IPS-15b (cell line): ENCODE results near the gene P2RX6.

Experiments used
- H3K27me3 ChIP-seq: one replicate; pipeline ENCODE4 v1.6.1; 2013; ENCODE audit warnings: low read length; ENCODE audit not compliant: control insufficient read depth, insufficient read depth
- H3K36me3 ChIP-seq: one replicate; pipeline ENCODE4 v1.6.1; 2013; ENCODE audit warnings: low read length; ENCODE audit not compliant: control insufficient read depth, insufficient read depth
- H3K4me1 ChIP-seq: one replicate; pipeline ENCODE4 v1.6.1; 2013; ENCODE audit warnings: mild to moderate bottlenecking, low read length; ENCODE audit not compliant: control insufficient read depth, insufficient read depth
- H3K4me3 ChIP-seq: one replicate; pipeline ENCODE4 v1.5.1; 2013; ENCODE audit warnings: low read depth, low read length
- H3K9ac ChIP-seq: one replicate; pipeline ENCODE4 v1.6.1; 2013; ENCODE audit warnings: low read depth, mild to moderate bottlenecking, low read length
- H3K9me3 ChIP-seq: one replicate; pipeline ENCODE4 v1.6.1; 2013; ENCODE audit warnings: mild to moderate bottlenecking, low read length; ENCODE audit not compliant: control insufficient read depth, insufficient read depth

P2RX6 gene

DNA sequence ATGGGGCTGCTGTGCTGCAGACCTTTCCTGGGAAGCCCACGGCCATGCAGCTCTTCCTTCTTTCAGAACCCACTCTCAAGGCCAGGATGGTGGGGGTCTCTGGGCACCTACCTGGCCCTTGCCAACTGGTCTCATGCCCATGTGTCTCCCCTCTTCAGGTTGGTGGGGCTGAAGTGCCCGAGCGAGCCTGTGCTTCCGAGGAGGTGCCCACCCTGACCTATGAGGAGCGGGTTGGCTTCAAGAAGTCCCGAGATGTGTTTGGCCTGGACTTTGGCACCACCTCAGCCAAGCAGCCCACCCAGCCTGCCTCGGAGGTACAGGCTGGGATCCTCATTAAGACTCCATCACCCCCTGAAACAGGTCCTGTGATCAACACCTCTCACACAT is 22.9 kb upstream of the P2RX6 start:
- Histone ChIP-seq H3K36me3 (peaks cover 19% of the 10 kb centered on the region), H3K9me3 (no peaks in the 10 kb centered on the region), H3K9ac (no peak overlapping the region), H3K4me3 (no peak overlapping the region), H3K27me3 (no peaks in the 10 kb centered on the region), H3K4me1 (no peaks in the 10 kb centered on the region)

DNA sequence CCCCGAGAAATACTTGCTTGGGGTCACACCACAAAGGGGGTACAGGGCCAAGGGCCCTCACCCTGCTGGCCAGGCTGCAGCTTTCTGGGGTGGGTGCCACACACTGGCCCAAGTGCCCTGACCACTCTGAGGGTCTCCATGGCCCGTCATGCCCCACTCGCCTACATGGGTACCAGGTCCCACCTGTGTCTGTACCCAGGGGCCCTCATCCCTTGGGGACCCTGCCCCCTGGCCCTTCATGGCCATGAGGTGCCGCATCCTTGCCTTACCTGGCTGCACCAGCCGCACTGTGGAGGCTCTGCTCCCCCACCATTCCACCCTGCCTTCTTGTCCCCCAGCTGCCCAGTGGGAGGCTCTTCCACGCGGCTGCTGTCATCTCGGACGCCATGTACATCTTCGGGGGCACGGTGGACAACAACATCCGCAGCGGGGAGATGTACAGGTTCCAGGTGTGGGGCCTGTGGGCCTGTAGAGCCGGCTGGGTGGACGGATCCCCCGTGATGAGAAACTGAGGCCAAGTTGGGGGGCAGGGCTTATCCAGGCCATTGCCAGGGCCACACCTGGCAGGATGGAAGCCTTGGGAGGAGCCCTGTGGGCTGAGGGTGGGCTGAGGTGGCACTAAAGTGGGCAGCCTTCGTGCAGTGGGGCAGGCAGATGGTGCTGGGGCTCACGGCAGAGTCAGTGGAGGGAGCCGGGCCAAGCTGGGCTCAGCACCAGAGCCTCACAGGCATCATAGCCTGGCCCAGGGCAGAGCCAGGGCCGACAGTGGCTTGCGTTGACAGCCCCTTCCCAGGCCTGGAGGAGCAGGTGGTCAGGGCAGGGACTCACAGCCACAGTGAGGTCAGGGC is 22.3 kb upstream of the P2RX6 start:
- Histone ChIP-seq H3K9me3 (no peaks in the 10 kb centered on the region), H3K36me3 (peaks cover 20% of the 10 kb centered on the region), H3K4me1 (no peaks in the 10 kb centered on the region), H3K4me3 (no peak overlapping the region), H3K27me3 (no peaks in the 10 kb centered on the region), H3K9ac (no peak overlapping the region)

DNA sequence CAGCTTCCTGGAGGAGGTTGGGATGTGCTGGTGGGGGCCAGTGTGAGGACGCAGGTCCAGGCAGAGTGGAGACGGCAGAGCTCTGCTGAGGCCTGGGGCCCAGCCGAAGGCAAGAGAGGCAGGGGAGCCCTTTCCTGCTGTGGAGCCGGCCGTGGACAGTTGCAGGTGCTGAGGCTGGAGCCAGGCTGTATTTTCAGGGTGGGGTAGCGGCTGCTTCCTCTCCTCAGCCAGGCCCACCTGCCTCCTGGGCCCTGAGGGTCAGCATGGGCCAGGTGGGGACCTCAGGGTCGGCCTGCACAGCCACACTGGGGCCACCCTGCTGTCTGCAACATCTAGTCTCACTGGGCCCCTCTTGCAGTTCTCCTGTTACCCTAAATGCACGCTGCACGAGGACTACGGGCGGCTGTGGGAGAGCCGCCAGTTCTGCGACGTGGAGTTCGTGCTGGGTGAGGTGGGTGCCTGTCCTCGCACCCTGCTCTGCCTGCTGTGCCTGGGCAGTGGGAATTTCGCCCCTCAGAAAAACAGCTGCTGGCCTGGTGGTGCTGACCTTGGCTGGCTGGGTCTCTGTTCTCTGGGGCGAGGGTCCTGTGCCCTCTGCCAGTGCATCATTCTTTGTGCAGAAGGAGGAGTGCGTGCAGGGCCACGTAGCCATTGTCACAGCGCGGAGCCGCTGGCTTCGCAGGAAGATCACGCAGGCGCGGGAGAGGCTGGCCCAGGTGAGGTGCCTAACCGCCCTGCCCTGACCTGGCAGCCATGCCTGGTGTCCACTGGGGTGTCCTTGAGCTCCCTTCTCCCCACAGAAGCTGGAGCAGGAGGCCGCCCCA is 21.4 kb upstream of the P2RX6 start:
- Histone ChIP-seq H3K9ac (no peak overlapping the region), H3K4me1 (no peaks in the 10 kb centered on the region), H3K4me3 (no peak overlapping the region), H3K9me3 (no peaks in the 10 kb centered on the region), H3K36me3 (peaks cover 23% of the 10 kb centered on the region), H3K27me3 (no peaks in the 10 kb centered on the region)

DNA sequence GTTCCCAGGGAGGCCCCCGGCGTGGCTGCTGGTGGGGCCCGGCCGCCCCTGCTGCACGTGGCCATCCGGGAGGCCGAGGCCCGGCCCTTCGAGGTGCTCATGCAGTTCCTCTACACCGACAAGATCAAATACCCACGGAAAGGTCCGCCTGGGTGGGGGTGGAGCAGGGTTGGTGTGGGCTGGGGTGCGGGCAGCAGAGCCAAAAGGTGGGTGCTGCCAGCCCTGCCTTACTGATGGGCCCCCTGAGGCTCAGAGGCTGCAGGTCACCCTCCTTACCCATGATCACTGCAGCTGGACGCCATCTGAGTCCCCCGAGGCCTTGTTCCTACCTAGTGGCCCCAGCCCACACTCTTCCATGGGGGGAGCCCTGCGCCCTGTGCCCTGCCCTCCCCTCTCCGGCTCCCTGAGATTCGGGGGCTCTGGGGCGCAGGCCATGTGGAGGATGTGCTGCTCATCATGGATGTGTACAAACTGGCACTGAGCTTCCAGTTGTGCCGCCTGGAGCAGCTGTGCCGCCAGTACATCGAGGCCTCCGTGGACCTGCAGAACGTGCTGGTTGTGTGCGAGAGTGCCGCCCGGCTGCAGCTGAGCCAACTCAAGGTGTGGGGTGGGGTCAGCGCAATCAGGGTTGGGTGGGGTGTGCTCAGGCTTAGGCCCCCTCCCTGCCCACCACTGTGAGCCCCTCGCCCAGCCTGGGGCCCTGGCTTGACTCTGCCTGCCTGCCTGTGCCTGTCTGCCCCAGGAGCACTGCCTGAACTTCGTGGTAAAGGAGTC is 20.6 kb upstream of the P2RX6 start:
- Histone ChIP-seq H3K27me3 (no peaks in the 10 kb centered on the region), H3K9ac (no peak overlapping the region), H3K36me3 (peaks cover 23% of the 10 kb centered on the region), H3K9me3 (no peaks in the 10 kb centered on the region), H3K4me1 (no peaks in the 10 kb centered on the region), H3K4me3 (no peak overlapping the region)

- Histone ChIP-seq H3K36me3 (peaks cover 27% of the 10 kb centered on the region), H3K27me3 (no peaks in the 10 kb centered on the region), H3K4me1 (no peaks in the 10 kb centered on the region), H3K4me3 (no peak overlapping the region), H3K9ac (no peak overlapping the region), H3K9me3 (no peaks in the 10 kb centered on the region)
Measured at GRCh38 chr22:20994902-20995241, 20.1 kb upstream of the P2RX6 start.

DNA sequence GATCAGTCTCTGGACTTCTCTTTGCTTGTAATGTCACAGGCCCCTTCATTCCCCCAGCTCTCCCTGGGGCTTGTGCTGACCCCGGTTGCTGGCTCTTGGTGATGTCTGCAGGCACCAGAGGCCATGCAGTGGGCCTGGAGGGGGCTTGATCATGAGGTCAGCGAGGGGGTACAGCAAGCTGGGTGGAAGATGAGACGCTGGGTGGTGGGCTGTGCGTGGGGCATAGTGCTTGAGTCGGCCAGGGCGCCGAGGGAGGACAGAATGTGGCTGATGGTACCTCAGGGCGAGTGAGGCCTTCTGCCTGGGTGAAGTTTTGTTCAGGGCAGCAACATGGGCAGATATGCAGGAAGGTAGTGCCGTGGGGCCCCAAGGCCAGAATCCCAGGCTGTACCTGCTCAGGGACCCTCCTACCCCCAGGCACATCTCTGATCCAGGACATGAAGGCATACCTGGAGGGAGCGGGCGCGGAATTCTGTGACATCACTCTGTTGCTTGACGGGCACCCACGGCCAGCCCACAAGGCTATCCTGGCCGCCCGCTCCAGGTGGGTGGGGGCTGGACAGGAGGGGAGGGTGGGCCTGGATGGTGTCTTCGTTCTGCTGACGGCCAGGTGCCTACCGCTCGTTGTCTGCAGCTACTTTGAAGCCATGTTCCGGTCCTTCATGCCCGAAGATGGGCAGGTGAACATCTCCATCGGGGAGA is 19.5 kb upstream of the P2RX6 start:
- Histone ChIP-seq H3K4me3 (no peak overlapping the region), H3K36me3 (peaks cover 32% of the 10 kb centered on the region), H3K9me3 (no peaks in the 10 kb centered on the region), H3K4me1 (no peaks in the 10 kb centered on the region), H3K9ac (no peak overlapping the region), H3K27me3 (no peaks in the 10 kb centered on the region)

DNA sequence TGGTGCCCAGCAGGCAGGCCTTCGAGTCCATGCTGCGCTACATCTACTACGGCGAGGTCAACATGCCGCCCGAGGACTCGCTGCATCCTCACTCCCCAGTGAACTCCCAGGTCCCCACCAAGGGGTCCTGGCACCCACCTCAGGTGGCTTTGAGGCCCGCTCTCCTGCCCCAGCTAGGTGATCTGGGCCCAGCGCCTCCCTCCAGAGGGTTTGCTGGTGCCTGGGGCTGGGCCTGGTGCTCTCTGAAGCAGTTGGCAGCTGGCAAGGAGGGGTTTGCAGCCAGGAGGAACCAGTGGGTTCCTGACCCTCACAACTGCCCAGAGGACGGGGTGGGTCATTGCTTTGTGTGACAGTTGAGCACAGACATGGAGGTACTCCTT is 18.9 kb upstream of the P2RX6 start:
- Histone ChIP-seq H3K36me3 (peaks cover 32% of the 10 kb centered on the region), H3K9ac (no peak overlapping the region), H3K27me3 (no peaks in the 10 kb centered on the region), H3K4me1 (peaks cover 2% of the 10 kb centered on the region), H3K9me3 (no peaks in the 10 kb centered on the region), H3K4me3 (no peak overlapping the region)

DNA sequence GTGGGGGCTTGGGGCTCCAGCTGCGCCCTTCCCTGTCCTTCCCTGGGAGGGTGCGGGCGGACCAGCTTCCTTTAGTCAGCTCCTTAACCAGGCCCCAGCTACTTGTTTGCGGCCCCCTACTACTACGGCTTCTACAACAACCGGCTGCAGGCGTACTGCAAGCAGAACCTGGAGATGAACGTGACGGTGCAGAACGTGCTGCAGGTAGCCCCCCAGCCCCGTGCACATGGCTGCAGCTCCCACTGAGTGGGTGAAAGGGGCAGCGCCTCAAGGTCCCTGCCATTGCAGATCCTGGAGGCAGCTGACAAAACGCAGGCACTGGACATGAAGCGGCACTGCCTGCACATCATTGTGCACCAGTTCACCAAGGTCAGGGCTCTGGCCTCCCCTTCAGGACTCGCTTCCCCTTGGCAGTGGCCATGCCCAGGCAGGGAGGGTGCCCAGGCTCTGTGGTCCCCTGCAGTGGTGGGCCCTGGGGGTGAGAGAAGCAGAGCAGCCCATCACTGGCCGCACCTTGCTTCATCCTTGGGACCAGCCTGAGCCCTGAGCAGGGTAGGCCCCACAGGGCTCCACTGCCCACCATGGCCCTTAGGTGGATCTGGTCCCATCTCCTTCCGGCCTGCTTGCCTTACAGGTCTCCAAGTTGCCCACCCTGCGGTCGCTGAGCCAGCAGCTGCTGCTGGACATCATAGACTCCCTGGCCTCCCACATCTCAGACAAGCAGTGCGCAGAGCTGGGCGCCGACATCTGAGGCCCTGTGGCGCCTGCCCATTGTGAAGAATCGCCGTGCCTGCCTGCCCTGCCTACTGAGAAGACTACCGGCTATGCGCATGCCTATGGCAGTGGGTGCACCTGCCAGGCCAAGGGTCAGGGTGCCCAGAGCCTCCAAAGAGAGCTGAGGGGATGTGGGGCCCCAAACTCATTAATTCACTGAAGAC is 18.1 kb upstream of the P2RX6 start:
- H3K9me3 ChIP-seq = no peaks in the 10 kb centered on the region
- no peak overlapping the region for H3K4me3 ChIP-seq
- no peaks in the 10 kb centered on the region for H3K27me3 ChIP-seq
- peaks cover 3% of the 10 kb centered on the region for H3K4me1 ChIP-seq
- H3K36me3 ChIP-seq = peaks cover 25% of the 10 kb centered on the region
- H3K9ac ChIP-seq = no peak overlapping the region

GRCh38 chr22:20997536-20998257 is 17.3 kb upstream of the P2RX6 start:
- H3K27me3 ChIP-seq = no peaks in the 10 kb centered on the region
- no peak overlapping the region for H3K4me3 ChIP-seq
- no peak overlapping the region for H3K9ac ChIP-seq
- peaks cover 18% of the 10 kb centered on the region for H3K36me3 ChIP-seq
- H3K9me3 ChIP-seq = no peaks in the 10 kb centered on the region
- H3K4me1 ChIP-seq = peaks cover 3% of the 10 kb centered on the region
